GM23338 (cell line): ENCODE results near the gene TMEM200A. TPM values are rescaled to one million over a fixed set of nuclear protein-coding genes. Genes with fewer than 3 reads are reported as not detected.
"Not testable (repeated sequence)": the region's sequence is repeated elsewhere in the genome, so short reads cannot be mapped to it uniquely, and the experiment has no call there.

Source experiments
- ATAC-seq: fragments of 200-7000 bp; cut with Tn5 transposase; 3 replicates; pipeline ENCODE4 v1.9.1; 2020
- DNase-seq: peaks from one replicate; pipeline ENCODE4 v3.0.0-alpha.2; 2015; ENCODE audit warnings: low spot score
- H2AFZ ChIP-seq: fragments of 200-600 bp; sonication (generic); 2 replicates; pipeline ENCODE4 v1.8.0; 2016; ENCODE audit warnings: antibody characterized with exemption, mild to moderate bottlenecking, moderate library complexity
- H3F3A ChIP-seq: fragments of 200-600 bp; sonication (generic); replicated peaks from 2 replicates; pipeline ENCODE4 v1.8.0; 2017; ENCODE audit warnings: antibody characterized with exemption, mixed run types, low read depth
- H3K27ac ChIP-seq: fragments of 200-600 bp; sonication (generic); 2 replicates; pipeline ENCODE4 v1.6.1; 2016; ENCODE audit warnings: low read depth
- H3K27me3 ChIP-seq: fragments of 200-600 bp; sonication (generic); 2 replicates; pipeline ENCODE4 v1.8.0; 2016; ENCODE audit warnings: mild to moderate bottlenecking, mixed run types, moderate library complexity; ENCODE audit not compliant: insufficient read depth
- H3K36me3 ChIP-seq: fragments of 200-600 bp; sonication (generic); 2 replicates; pipeline ENCODE4 v1.8.0; 2016; ENCODE audit warnings: mild to moderate bottlenecking; ENCODE audit not compliant: insufficient read depth
- H3K4me1 ChIP-seq: fragments of 200-600 bp; sonication (generic); 2 replicates; pipeline ENCODE4 v1.8.0; 2016; ENCODE audit warnings: mild to moderate bottlenecking, moderate library complexity; ENCODE audit not compliant: insufficient read depth
- H3K4me2 ChIP-seq: fragments of 200-600 bp; sonication (generic); 2 replicates; pipeline ENCODE4 v1.7.1; 2017; ENCODE audit warnings: mixed run types
- H3K4me3 ChIP-seq: fragments of 200-600 bp; sonication (generic); 2 replicates; pipeline ENCODE4 v1.6.1; 2016; ENCODE audit warnings: mixed run types
- H3K79me2 ChIP-seq: fragments of 200-600 bp; sonication (generic); replicated peaks from 2 replicates; pipeline ENCODE4 v1.8.0; 2017; ENCODE audit warnings: mild to moderate bottlenecking; ENCODE audit not compliant: insufficient read depth
- H3K9me2 ChIP-seq: fragments of 200-600 bp; sonication (generic); 2 replicates; pipeline ENCODE4 v1.8.0; 2017; ENCODE audit not compliant: insufficient read depth
- H4K20me1 ChIP-seq: fragments of 200-600 bp; sonication (generic); replicated peaks from 2 replicates; pipeline ENCODE4 v1.8.0; 2017; ENCODE audit warnings: mild to moderate bottlenecking; ENCODE audit not compliant: insufficient read depth
- H3K27ac Mint-ChIP-seq: 2 replicates; pipeline ENCODE4 v1.8.0; 2020; ENCODE audit warnings: inconsistent platforms, mild to moderate bottlenecking, moderate library complexity, mixed read lengths
- H3K27me3 Mint-ChIP-seq: 3 replicates; pipeline ENCODE4 v1.8.0; 2022; ENCODE audit warnings: low read depth, mild to moderate bottlenecking, moderate library complexity, mixed read lengths, inconsistent platforms; ENCODE audit not compliant: insufficient read depth, poor library complexity
- H3K36me3 Mint-ChIP-seq: 3 replicates; pipeline ENCODE4 v1.8.0; 2021; ENCODE audit warnings: low read depth, mild to moderate bottlenecking, inconsistent platforms, moderate library complexity, mixed read lengths
- H3K4me1 Mint-ChIP-seq: 3 replicates; pipeline ENCODE4 v1.8.0; 2020; ENCODE audit warnings: mild to moderate bottlenecking, inconsistent platforms, mixed read lengths
- H3K4me3 Mint-ChIP-seq: 3 replicates; pipeline ENCODE4 v1.8.0; 2021; ENCODE audit warnings: moderate library complexity, mild to moderate bottlenecking, inconsistent platforms, mixed read lengths
- H3K9me3 Mint-ChIP-seq: 3 replicates; pipeline ENCODE4 v1.8.0; 2020; ENCODE audit warnings: moderate library complexity, mild to moderate bottlenecking, inconsistent platforms, mixed read lengths
- CREB1 ChIP-seq: fragments of 250-450 bp; sonication (Bioruptor Pico); IDR thresholded peaks from 2 replicates; pipeline ENCODE4 v1.5.0; 2020; ENCODE audit warnings: low read depth, mild to moderate bottlenecking, moderate library complexity
- CTCF ChIP-seq, 2 experiments: fragments of 200-600 bp in 1 of 2; sonication (generic) in 1 of 2; conservative IDR thresholded peaks; 2 replicates each; pipeline versions ENCODE4 v1.5.1 to v1.6.1; 2016 to 2017; ENCODE audit warnings: antibody characterized with exemption in 2 of 2, low read depth in 2 of 2, mild to moderate bottlenecking in 2 of 2, moderate library complexity in 1 of 2
- EZH2 ChIP-seq: fragments of 200-600 bp; sonication (generic); IDR thresholded peaks from one replicate; pipeline ENCODE4 v1.8.0; 2017; ENCODE audit warnings: antibody characterized with exemption, mild to moderate bottlenecking, low read depth; ENCODE audit not compliant: unreplicated experiment
- NANOG ChIP-seq: IDR thresholded peaks from 2 replicates; pipeline ENCODE4 v1.6.1; 2016; ENCODE audit warnings: antibody characterized with exemption, borderline replicate concordance
- POLR2AphosphoS5 ChIP-seq: IDR thresholded peaks from 2 replicates; pipeline ENCODE4 v1.6.1; 2016; ENCODE audit warnings: antibody characterized with exemption, low read depth
- REST ChIP-seq: IDR thresholded peaks from one replicate; pipeline ENCODE4 v1.6.1; 2018; ENCODE audit warnings: antibody characterized with exemption; ENCODE audit not compliant: unreplicated experiment
- polyA plus RNA-seq: library from polyadenylated mRNA; unstranded; fragments of >200 nt; fragmentation: Nextera tagmentation; extraction: Ambion mirVana; gene quantifications from 2 replicates; pipeline ENCODE4 v1.2.1, GENCODE V29; 2016
- total RNA-seq: library from RNA; depleted of rRNA; stranded (reverse); fragments of >200 nt; shearing (Covaris generic); gene quantifications from 2 replicates; pipeline ENCODE4 v1.2.3, GENCODE V29; 2014

Gene TMEM200A
- total and polyA plus RNA-seq, 2 experiments from 2014 or later, result 7.1 to 22.7 TPM

- TF ChIP-seq POLR2AphosphoS5 (no peak), REST (no peak)
Observed at GRCh38 chr6:130326496-130326895, 39.3 kb upstream of the TMEM200A start (continued).

DNA sequence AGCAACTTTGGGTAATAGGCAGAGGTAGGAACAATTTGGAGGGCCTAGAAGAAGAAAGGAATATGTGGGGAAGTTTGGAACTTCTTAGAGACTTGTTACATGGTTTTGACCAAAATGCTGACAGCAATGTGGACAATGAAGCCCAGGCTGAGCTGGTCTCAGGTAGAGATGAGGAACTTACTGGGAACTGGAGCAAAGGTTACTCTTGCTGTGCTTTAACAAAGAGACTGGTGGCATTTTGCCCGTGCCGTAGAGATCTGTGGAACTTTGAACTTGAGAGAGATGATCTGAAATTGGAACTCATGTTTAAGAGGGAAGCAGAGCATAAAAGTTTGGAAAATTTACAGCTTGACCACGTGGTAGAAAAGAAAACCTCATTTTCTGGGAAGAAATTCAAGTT is 28.3 kb upstream of the TMEM200A start:
- Histone ChIP-seq H3K27ac (no peak overlapping the region), H3K9me2 (0 out of 2 replicates have a peak, but pooled peaks cover 3% of the 10 kb centered on the region), H3K79me2 (no peaks in the 10 kb centered on the region), H3F3A (no peaks in the 10 kb centered on the region), H4K20me1 (no peaks in the 10 kb centered on the region), H3K27me3 (no peaks in the 10 kb centered on the region), H2AFZ (no peak overlapping the region), H3K4me3 (no peak overlapping the region), H3K4me1 (no peaks in the 10 kb centered on the region), H3K36me3 (no peaks in the 10 kb centered on the region), H3K4me2 (no peak overlapping the region)
- DNase-seq (no peak), ATAC-seq (no peak)
- no peaks in the 10 kb centered on the region; the same call in 2 of the 3 replicates for H3K4me1 Mint-ChIP-seq
- no peak overlapping the region for H3K27ac Mint-ChIP-seq
- peaks cover 3% of the 10 kb centered on the region; the same call in 1 of the 3 replicates for H3K9me3 Mint-ChIP-seq
- H3K36me3 Mint-ChIP-seq, result peaks cover 11% of the 10 kb centered on the region; the same call in 2 of the 3 replicates
- H3K4me3 Mint-ChIP-seq, result no peak overlapping the region
- TF ChIP-seq NANOG (no peak), EZH2 (no peak)
- H3K27me3 Mint-ChIP-seq, result peaks cover 3% of the 10 kb centered on the region

GRCh38 chr6:130346324-130346723 is 19.5 kb upstream of the TMEM200A start:
- not testable (repeated sequence) for H3K27me3 Mint-ChIP-seq, ATAC-seq, H3K4me1 ChIP-seq, H3K9me2 ChIP-seq, H3K27ac ChIP-seq, H3K27me3 ChIP-seq, H3K4me3 Mint-ChIP-seq, DNase-seq, H3F3A ChIP-seq, H3K79me2 ChIP-seq, H3K4me3 ChIP-seq, H4K20me1 ChIP-seq, H3K4me1 Mint-ChIP-seq, H2AFZ ChIP-seq, H3K36me3 ChIP-seq, H3K4me2 ChIP-seq, H3K27ac Mint-ChIP-seq
- Mint-ChIP-seq H3K9me3 (peaks cover 36% of the 10 kb centered on the region), H3K36me3 (peaks cover 32% of the 10 kb centered on the region; the same call in 2 of the 3 replicates)

DNA sequence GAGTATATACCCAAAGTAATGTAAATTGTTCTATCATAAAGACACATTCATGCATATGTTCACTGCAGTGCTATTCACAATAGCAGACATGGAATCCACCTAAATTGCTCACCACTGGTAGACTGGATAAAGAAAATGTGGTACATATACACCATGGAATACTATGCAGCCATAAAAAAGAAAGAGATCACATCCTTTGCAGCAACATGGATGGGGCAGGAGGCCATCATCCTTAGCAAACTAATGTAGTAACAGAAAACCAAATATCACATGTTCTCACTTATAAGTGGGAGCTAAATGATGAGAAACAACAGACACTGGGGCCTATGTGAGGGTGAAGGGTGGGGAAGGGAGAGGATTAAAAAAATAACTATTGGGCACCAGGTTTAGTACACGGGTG is 11.5 kb upstream of the TMEM200A start:
- Mint-ChIP-seq H3K27ac (no peak overlapping the region), H3K27me3 (no peaks in the 10 kb centered on the region), H3K9me3 (peaks cover 8% of the 10 kb centered on the region; the same call in 2 of the 3 replicates), H3K36me3 (peaks cover 12% of the 10 kb centered on the region; the same call in 2 of the 3 replicates), H3K4me3 (no peak overlapping the region), H3K4me1 (no peaks in the 10 kb centered on the region)
- Histone ChIP-seq H3K79me2 (0 out of 2 replicates have a peak, but pooled peaks cover 9% of the 10 kb centered on the region), H4K20me1 (no peaks in the 10 kb centered on the region), H3K9me2 (no peaks in the 10 kb centered on the region), H3K4me3 (no peak overlapping the region), H3K4me1 (no peaks in the 10 kb centered on the region), H3F3A (no peaks in the 10 kb centered on the region), H2AFZ (no peak overlapping the region), H3K27me3 (no peaks in the 10 kb centered on the region), H3K4me2 (no peak overlapping the region), H3K27ac (no peak overlapping the region), H3K36me3 (no peaks in the 10 kb centered on the region)
- DNase-seq (no peak), ATAC-seq (no peak)
- TF ChIP-seq CTCF (conservative IDR thresholded peaks at IDR 0.05; ENCODE audit: low read depth in 2 of 2) (no peak), CREB1 (no peak)
